Activated B cell treated with CpG ODN at 0.5 μM for 24 hours (primary cell): ENCODE measurements around the gene BCAM. TPM values are rescaled to one million over a fixed set of nuclear protein-coding genes. Genes with fewer than 3 reads are reported as not detected.
"Not testable (repeated sequence)": the region's sequence is repeated elsewhere in the genome, so short reads cannot be mapped to it uniquely, and the experiment has no call there.

Experiments used
- ATAC-seq: fragments of 200-7000 bp; cut with Tn5 transposase; one replicate; pipeline ENCODE4 v1.10.0; 2021; ENCODE audit warnings: low read depth, mild to moderate bottlenecking, moderate library complexity
- CTCF ChIA-PET: fragments of 350-600 bp; sonication (Branson Sonifier 250); formaldehyde crosslinking; loops from one replicate; lab custom pipeline; 2021; ENCODE audit warnings: antibody characterized with exemption; lab: Charles Lee
- POLR2A ChIA-PET: fragments of 350-600 bp; sonication (Branson Sonifier 250); formaldehyde crosslinking; loops from one replicate; lab custom pipeline; 2021; ENCODE audit warnings: antibody characterized with exemption; lab: Charles Lee
- DNase-seq: peaks from one replicate; pipeline ENCODE4 v3.0.0; 2022
- H3K27ac Mint-ChIP-seq: one replicate; pipeline ENCODE4 v1.8.0; 2020; ENCODE audit warnings: mixed read lengths
- H3K27me3 Mint-ChIP-seq: one replicate; pipeline ENCODE4 v1.8.0; 2021; ENCODE audit warnings: mixed read lengths
- H3K36me3 Mint-ChIP-seq: one replicate; pipeline ENCODE4 v1.8.0; 2021; ENCODE audit warnings: low read depth, mixed read lengths
- H3K4me1 Mint-ChIP-seq: one replicate; pipeline ENCODE4 v1.8.0; 2021; ENCODE audit warnings: mixed read lengths
- H3K4me3 Mint-ChIP-seq: one replicate; pipeline ENCODE4 v1.8.0; 2020; ENCODE audit warnings: mild to moderate bottlenecking, mixed read lengths
- H3K9me3 Mint-ChIP-seq: one replicate; pipeline ENCODE4 v1.8.0; 2020; ENCODE audit warnings: mixed read lengths
- intact Hi-C: fragments of 100-400 bp; cut with micrococcal nuclease; formaldehyde crosslinking; loops from one replicate; pipeline ENCODE4 v1.15.1; 2024
- total RNA-seq: library from RNA; stranded (reverse); gene quantifications from 2 replicates; pipeline ENCODE4 v1.2.3, GENCODE V29; 2022
- TF ChIP-seq, protein P1 (sequence below): fragments of 200-600 bp; IDR thresholded peaks from one replicate; pipeline ENCODE4 v1.8.0; 2022; ENCODE audit warnings: antibody characterized with exemption, mild to moderate bottlenecking

The BCAM gene
- total RNA-seq, 1 donor from 2014 or later, result not detected

DNA sequence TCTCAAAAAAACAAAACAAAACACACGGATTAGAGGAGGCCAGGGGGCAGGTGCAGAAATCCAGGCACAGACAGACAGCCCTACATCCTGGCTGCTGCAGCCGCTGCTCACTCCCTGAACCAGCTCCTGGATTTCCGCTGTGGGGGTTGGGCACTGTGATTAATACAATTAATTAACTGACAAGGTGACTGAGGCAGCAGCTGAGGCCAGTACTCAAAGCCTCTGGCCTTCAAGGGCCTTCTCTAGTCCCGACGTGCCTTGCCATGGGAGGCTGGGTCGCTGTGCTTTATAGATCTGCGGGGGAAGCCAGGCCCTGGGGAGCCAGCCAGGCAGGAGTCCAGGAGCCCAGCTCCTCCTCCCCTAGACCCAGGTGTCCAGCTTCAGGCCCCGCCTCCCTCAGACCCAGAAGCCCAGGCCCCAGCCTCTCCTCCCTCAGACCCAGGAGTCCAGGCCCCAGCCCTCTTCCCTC is 41.8 kb downstream of the BCAM start:
- no peaks in the 10 kb centered on the region for H3K9me3 Mint-ChIP-seq
- ChIA-PET POLR2A (no interaction called here), CTCF (no interaction called here)
- no peak overlapping the region for H3K27ac Mint-ChIP-seq
- no peaks in the 10 kb centered on the region for H3K36me3 Mint-ChIP-seq
- TF ChIP-seq, protein P1, sequence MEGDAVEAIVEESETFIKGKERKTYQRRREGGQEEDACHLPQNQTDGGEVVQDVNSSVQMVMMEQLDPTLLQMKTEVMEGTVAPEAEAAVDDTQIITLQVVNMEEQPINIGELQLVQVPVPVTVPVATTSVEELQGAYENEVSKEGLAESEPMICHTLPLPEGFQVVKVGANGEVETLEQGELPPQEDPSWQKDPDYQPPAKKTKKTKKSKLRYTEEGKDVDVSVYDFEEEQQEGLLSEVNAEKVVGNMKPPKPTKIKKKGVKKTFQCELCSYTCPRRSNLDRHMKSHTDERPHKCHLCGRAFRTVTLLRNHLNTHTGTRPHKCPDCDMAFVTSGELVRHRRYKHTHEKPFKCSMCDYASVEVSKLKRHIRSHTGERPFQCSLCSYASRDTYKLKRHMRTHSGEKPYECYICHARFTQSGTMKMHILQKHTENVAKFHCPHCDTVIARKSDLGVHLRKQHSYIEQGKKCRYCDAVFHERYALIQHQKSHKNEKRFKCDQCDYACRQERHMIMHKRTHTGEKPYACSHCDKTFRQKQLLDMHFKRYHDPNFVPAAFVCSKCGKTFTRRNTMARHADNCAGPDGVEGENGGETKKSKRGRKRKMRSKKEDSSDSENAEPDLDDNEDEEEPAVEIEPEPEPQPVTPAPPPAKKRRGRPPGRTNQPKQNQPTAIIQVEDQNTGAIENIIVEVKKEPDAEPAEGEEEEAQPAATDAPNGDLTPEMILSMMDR, result no peak
- H3K4me3 Mint-ChIP-seq, result no peak overlapping the region
- DNase-seq (no peak), ATAC-seq (no peak)
- H3K4me1 Mint-ChIP-seq, result peaks cover 20% of the 10 kb centered on the region
- H3K27me3 Mint-ChIP-seq, result peaks cover 44% of the 10 kb centered on the region
- intact Hi-C loops, result no loop called here

DNA sequence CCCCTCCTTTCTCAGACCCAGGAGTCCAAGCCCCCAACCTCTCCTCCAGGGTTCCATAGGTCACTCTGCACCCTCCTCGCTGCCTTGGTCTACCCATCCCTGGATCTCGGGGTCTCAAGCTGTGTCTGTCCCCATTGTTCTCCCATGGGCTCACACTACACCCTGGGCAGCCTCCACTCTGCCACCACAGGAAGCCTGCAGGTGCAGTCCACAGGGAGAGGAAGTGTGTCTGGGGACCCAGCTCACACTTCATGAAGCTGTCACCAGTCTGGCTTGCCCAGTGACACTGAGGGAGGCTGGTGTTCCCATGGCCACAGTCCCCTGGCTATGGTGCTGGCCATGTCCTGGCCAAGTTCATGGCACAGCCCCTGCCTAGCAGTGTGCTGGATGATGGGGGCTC is 42.5 kb downstream of the BCAM start:
- no peak overlapping the region for H3K4me3 Mint-ChIP-seq
- peaks cover 45% of the 10 kb centered on the region for H3K27me3 Mint-ChIP-seq
- intact Hi-C loops, result no loop called here
- TF ChIP-seq, protein P1, result no peak
- H3K4me1 Mint-ChIP-seq, result peaks cover 14% of the 10 kb centered on the region
- no peaks in the 10 kb centered on the region for H3K9me3 Mint-ChIP-seq
- ATAC-seq, result no peak
- POLR2A ChIA-PET, result no interaction called here
- CTCF ChIA-PET, result no interaction called here
- no peaks in the 10 kb centered on the region for H3K36me3 Mint-ChIP-seq
- no peak overlapping the region for H3K27ac Mint-ChIP-seq
- no peak for DNase-seq

DNA sequence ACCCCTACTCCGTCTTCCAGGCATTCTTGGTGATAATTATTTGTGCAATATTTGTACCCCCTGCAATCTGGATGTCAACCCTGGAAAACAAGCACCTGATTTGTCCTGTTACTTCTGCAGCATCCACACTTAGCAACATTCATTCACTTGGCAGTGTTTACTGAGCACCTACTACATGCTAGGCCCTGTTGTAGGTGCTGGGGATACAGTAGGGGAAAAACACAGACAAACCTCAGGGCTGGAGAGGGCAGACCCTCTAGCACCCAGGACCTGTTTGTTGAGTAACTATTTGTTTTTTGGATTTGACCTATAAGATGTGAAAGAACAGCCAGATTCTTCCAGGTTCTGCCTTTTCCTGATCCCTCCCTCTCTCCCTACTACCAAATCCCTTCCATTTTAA is 46.7 kb downstream of the BCAM start:
- POLR2A ChIA-PET, result no interaction called here
- Mint-ChIP-seq H3K27ac (no peak overlapping the region), H3K9me3 (no peaks in the 10 kb centered on the region), H3K4me1 (no peaks in the 10 kb centered on the region), H3K4me3 (no peak overlapping the region), H3K27me3 (peaks cover 24% of the 10 kb centered on the region), H3K36me3 (no peaks in the 10 kb centered on the region)
- CTCF ChIA-PET, result no interaction called here
- ATAC-seq (no peak), DNase-seq (no peak)
- intact Hi-C loops, result no loop called here
- TF ChIP-seq, protein P1, result no peak

DNA sequence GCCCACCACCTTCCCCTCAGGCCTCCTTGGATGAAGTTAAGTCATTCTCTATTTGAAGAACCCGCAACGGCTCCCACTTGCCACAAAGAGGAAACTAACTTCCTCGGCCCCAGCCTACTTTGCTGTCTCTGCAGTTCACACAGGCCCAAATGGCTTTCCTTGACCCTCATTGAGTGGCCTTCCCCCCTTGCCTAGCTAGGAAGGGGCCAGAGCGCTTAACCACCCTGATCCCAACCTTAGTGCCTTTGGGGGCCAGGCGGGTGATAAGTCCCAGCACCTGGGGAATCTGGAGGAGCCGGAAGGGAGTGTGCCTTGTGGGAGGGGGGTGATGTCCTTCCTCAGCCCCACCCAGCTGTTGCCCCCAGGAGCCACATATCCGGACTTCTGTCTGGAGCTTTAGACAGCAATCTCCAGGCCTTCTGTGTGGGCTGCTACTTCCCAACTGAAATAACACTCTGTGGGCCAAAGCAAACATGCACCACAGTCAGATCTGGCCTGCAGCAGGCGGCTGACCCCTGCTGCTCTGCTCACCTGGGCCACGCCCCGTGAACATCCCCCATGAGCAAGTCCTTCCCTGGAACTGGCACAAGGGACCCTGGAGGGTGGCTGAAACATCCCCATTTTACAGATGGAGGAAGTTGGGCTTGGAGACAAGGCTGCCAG is 47.6 kb downstream of the BCAM start:
- ChIA-PET CTCF (no interaction called here), POLR2A (no interaction called here)
- H3K4me1 Mint-ChIP-seq, result no peaks in the 10 kb centered on the region
- TF ChIP-seq, protein P1, result no peak
- intact Hi-C loops, result no loop called here
- H3K36me3 Mint-ChIP-seq, result no peaks in the 10 kb centered on the region
- no peak overlapping the region for H3K4me3 Mint-ChIP-seq
- DNase-seq (no peak), ATAC-seq (no peak)
- H3K27me3 Mint-ChIP-seq, result peaks cover 20% of the 10 kb centered on the region
- no peaks in the 10 kb centered on the region for H3K9me3 Mint-ChIP-seq
- H3K27ac Mint-ChIP-seq, result no peak overlapping the region

DNA sequence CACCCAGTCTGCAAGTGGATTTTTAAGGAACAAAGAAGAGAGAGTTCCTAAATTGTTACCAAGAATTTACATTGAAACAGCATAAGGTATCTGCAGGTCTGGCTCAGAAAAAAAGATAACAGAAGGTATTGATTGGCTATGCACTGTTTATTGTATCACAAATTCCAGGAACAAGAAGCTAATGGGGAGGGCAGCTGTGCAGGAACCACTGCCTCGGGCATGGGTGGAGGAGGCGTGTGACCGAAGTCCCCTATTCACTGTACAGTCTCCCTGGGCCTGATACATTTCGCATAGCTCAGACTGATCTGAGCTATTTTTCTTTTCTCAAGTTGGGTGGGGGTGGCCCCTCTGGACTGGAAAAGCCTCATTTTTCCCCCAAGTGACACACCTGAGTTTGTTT is 48.9 kb downstream of the BCAM start:
- Mint-ChIP-seq H3K4me1 (no peaks in the 10 kb centered on the region), H3K27me3 (peaks cover 12% of the 10 kb centered on the region), H3K36me3 (no peaks in the 10 kb centered on the region), H3K27ac (no peak overlapping the region), H3K4me3 (no peak overlapping the region), H3K9me3 (no peaks in the 10 kb centered on the region)
- ChIA-PET CTCF (no interaction called here), POLR2A (no interaction called here)
- TF ChIP-seq, protein P1, result no peak
- DNase-seq (no peak), ATAC-seq (no peak)
- intact Hi-C loops, result no loop called here

DNA sequence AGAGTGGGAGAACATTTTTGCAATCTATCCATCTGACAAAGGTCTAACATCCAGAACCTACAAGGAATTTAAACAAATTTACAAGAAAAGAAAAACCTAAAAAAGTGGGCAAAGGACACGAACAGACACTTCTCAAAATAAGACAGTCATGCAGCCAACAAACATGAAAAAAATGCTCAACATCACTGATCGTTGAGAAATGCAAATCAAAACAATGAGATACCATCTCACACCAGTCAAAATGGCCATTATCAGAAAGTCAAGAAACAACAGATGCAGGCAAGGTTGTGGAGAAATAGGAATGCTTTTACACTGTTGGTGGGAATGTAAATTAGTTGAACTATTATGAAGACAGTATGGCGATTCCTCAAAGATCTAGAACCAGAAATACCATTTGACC is 52.7 kb downstream of the BCAM start:
- POLR2A ChIA-PET, H3K9me3 Mint-ChIP-seq, ATAC-seq, H3K27me3 Mint-ChIP-seq, H3K4me1 Mint-ChIP-seq, H3K27ac Mint-ChIP-seq, CTCF ChIA-PET, intact Hi-C loops, H3K36me3 Mint-ChIP-seq, H3K4me3 Mint-ChIP-seq, DNase-seq: not testable (repeated sequence)
